ENCODE data around the gene SH3PXD2B. TPM values are rescaled to one million over a fixed set of nuclear protein-coding genes. Genes with fewer than 3 reads are reported as not detected.
A peak's percentile ranks its signal among the peaks of the same experiment; 100 is the strongest.
"Not testable (repeated sequence)": the region's sequence is repeated elsewhere in the genome, so short reads cannot be mapped to it uniquely, and the experiment has no call there.

SH3PXD2B gene
- polyA plus RNA-seq, 1 donor: 11.0 TPM

DNA sequence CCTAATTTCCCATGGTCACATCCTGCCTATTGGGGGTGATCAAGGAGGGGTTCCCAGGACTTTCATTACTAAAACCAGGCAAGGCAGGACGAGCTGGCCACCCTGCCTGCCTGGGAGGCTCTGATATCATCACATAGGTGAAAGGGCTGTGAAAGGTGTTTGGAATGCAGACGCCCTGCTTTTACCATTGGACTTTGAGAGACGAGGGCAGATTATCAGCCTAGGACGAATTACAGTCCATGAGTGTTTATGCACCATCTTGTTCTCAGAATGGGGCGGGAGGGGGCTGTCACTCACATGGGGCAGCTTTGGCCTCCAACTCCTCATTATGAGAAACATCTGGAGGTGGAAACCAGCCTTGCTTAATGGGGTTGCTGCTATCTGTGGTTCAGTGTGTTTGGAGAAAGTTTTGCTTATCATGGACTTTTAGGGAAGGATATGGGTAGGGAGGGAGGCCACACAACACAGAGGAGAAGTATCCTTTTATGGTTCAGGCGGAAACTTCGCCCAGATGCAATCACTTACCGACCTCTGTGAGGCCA, 101.0 kb downstream of the SH3PXD2B start:
- no CpG with 5 or more reads among the region's 8 CpGs for WGBS (ENCODE audit: insufficient coverage, low lambda C conversion rate)
- Histone ChIP-seq H3K9me3 (ENCODE audit: control insufficient read depth, low read depth, low read length) (no peaks in the 10 kb centered on the region), H3K4me1 (ENCODE audit: control insufficient read depth, insufficient read depth, low read length) (no peaks in the 10 kb centered on the region), H3K36me3 (ENCODE audit: control insufficient read depth, insufficient read depth, low read length) (peaks cover 51% of the 10 kb centered on the region), H3K4me3 (ENCODE audit: low read length) (no peak overlapping the region), H3K27ac (ENCODE audit: low read length) (no peak overlapping the region), H3K27me3 (ENCODE audit: control insufficient read depth, insufficient read depth, low read length) (no peaks in the 10 kb centered on the region)
- peak in 1 of 2 donors; percentile 34 for DNase-seq

- not testable (repeated sequence) for DNase-seq; H3K9me3 ChIP-seq (ENCODE audit: control insufficient read depth, low read depth, low read length); H3K4me3 ChIP-seq (ENCODE audit: low read length); H3K4me1 ChIP-seq (ENCODE audit: control insufficient read depth, insufficient read depth, low read length); H3K27ac ChIP-seq (ENCODE audit: low read length); H3K27me3 ChIP-seq (ENCODE audit: control insufficient read depth, insufficient read depth, low read length)
- peaks cover 51% of the 10 kb centered on the region for H3K36me3 ChIP-seq (ENCODE audit: control insufficient read depth, insufficient read depth, low read length)
- WGBS (ENCODE audit: insufficient coverage, low lambda C conversion rate): 100% methylated on average over 3 of the region's 7 CpGs
Observed at GRCh38 chr5:172352526-172352925, 101.8 kb downstream of the SH3PXD2B start.

DNA sequence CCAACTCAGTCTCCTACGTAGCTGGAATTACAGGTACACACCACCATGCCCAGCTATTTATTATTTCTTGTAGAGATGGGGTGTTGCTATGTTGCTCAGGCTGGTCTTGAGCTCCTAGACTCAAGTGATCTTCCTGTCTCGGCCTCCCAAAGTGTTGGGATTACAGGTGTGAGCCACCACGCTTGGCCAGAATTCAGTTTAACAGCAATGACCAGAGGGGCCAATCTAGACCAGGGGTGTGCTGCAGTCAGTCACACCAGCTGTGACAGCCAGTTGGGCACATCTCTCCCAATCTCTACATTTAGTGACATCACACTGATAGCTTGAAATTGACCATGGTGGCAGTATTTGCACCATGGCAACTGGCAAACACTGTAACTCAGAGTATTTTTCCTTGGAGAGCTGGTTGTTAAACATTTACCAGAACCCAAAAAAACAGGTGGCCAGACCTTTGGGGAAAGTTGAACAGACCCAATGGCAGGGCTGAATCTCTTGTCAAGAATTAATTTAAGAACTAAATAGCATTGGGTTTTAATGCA, 103.0 kb downstream of the SH3PXD2B start:
- H3K27me3 ChIP-seq (ENCODE audit: control insufficient read depth, insufficient read depth, low read length): no peaks in the 10 kb centered on the region
- peaks cover 53% of the 10 kb centered on the region for H3K36me3 ChIP-seq (ENCODE audit: control insufficient read depth, insufficient read depth, low read length)
- no peak overlapping the region for H3K27ac ChIP-seq (ENCODE audit: low read length)
- H3K4me1 ChIP-seq (ENCODE audit: control insufficient read depth, insufficient read depth, low read length): no peaks in the 10 kb centered on the region
- DNase-seq: no peak
- no peak overlapping the region for H3K4me3 ChIP-seq (ENCODE audit: low read length)
- no CpG with 5 or more reads among the region's 3 CpGs for WGBS (ENCODE audit: insufficient coverage, low lambda C conversion rate)
- no peaks in the 10 kb centered on the region for H3K9me3 ChIP-seq (ENCODE audit: control insufficient read depth, low read depth, low read length)

GRCh38 chr5:172350212-172351181, 103.8 kb downstream of the SH3PXD2B start:
- H3K9me3 ChIP-seq (ENCODE audit: control insufficient read depth, low read depth, low read length): no peaks in the 10 kb centered on the region
- no peaks in the 10 kb centered on the region for H3K27me3 ChIP-seq (ENCODE audit: control insufficient read depth, insufficient read depth, low read length)
- no peak overlapping the region for H3K27ac ChIP-seq (ENCODE audit: low read length)
- peaks cover 60% of the 10 kb centered on the region for H3K36me3 ChIP-seq (ENCODE audit: control insufficient read depth, insufficient read depth, low read length)
- WGBS (ENCODE audit: insufficient coverage, low lambda C conversion rate): no CpG with 5 or more reads among the region's 26 CpGs
- DNase-seq: no peak
- no peaks in the 10 kb centered on the region for H3K4me1 ChIP-seq (ENCODE audit: control insufficient read depth, insufficient read depth, low read length)
- H3K4me3 ChIP-seq (ENCODE audit: low read length): no peak overlapping the region

- H3K4me3 ChIP-seq (ENCODE audit: low read length); DNase-seq; H3K4me1 ChIP-seq (ENCODE audit: control insufficient read depth, insufficient read depth, low read length); H3K9me3 ChIP-seq (ENCODE audit: control insufficient read depth, low read depth, low read length); H3K27ac ChIP-seq (ENCODE audit: low read length); H3K27me3 ChIP-seq (ENCODE audit: control insufficient read depth, insufficient read depth, low read length): not testable (repeated sequence)
- no CpG with 5 or more reads among the region's 5 CpGs for WGBS (ENCODE audit: insufficient coverage, low lambda C conversion rate)
- peaks cover 50% of the 10 kb centered on the region for H3K36me3 ChIP-seq (ENCODE audit: control insufficient read depth, insufficient read depth, low read length)
Observed at GRCh38 chr5:172348733-172349132, 105.6 kb downstream of the SH3PXD2B start.

DNA sequence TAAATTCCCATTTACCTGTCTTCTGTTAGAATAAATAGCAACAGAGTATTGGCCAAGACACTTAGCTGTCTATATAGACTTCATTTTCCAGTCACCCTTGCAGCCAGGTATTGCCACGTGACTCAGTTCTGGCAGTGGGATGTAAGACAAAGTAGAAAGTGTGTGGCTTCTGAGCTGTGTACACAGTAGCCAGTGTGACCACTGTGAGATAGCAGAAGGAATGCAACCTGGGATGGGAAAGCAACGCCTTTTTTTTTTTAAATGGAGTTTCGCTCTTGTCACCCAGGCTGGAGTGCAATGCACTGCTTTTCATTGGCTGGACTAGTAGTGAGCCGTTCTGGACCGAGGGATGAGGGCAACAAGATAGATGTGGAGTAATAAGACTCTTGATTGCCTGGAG, 106.2 kb downstream of the SH3PXD2B start:
- no CpG with 5 or more reads among the region's 5 CpGs for WGBS (ENCODE audit: insufficient coverage, low lambda C conversion rate)
- Histone ChIP-seq H3K36me3 (ENCODE audit: control insufficient read depth, insufficient read depth, low read length) (peaks cover 44% of the 10 kb centered on the region), H3K27me3 (ENCODE audit: control insufficient read depth, insufficient read depth, low read length) (no peaks in the 10 kb centered on the region), H3K27ac (ENCODE audit: low read length) (no peak overlapping the region), H3K4me1 (ENCODE audit: control insufficient read depth, insufficient read depth, low read length) (no peaks in the 10 kb centered on the region), H3K9me3 (ENCODE audit: control insufficient read depth, low read depth, low read length) (no peaks in the 10 kb centered on the region), H3K4me3 (ENCODE audit: low read length) (no peak overlapping the region)
- DNase-seq: no peak

DNA sequence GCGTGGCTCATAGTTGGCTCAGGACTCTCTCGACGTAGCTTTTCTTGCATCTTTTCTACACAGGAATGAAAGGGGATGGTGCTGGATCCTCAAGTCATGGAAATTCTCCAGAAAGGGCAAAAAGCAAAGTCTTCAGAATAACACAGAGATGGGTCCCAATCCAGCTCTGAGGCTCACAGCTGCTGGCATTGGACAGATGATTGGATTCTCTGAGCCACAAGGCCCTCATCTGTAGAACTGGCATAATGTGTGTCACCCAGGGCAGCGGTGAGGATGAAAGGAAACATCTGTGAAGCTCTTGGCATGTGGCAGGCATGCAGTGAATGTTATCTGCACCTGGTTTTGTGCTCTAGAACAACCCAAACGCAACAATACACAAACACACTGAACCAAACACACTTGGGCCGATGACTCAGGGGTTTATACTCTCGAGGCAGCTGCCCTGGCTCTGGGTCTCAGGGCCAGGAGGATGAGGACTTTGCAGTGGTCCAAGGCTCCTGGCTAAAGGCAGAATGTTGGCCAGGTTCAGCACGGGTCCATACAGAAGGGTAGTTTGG, 106.8 kb downstream of the SH3PXD2B start:
- Histone ChIP-seq H3K27me3 (ENCODE audit: control insufficient read depth, insufficient read depth, low read length) (no peaks in the 10 kb centered on the region), H3K27ac (ENCODE audit: low read length) (no peak overlapping the region), H3K4me1 (ENCODE audit: control insufficient read depth, insufficient read depth, low read length) (no peaks in the 10 kb centered on the region), H3K4me3 (ENCODE audit: low read length) (no peak overlapping the region), H3K9me3 (ENCODE audit: control insufficient read depth, low read depth, low read length) (no peaks in the 10 kb centered on the region), H3K36me3 (ENCODE audit: control insufficient read depth, insufficient read depth, low read length) (peaks cover 45% of the 10 kb centered on the region)
- DNase-seq: no peak
- WGBS (ENCODE audit: insufficient coverage, low lambda C conversion rate): no CpG with 5 or more reads among the region's 8 CpGs

GRCh38 chr5:172345881-172346280, 108.4 kb downstream of the SH3PXD2B start:
- Histone ChIP-seq H3K4me3 (ENCODE audit: low read length) (no peak overlapping the region), H3K9me3 (ENCODE audit: control insufficient read depth, low read depth, low read length) (no peaks in the 10 kb centered on the region), H3K27ac (ENCODE audit: low read length) (no peak overlapping the region), H3K4me1 (ENCODE audit: control insufficient read depth, insufficient read depth, low read length) (no peaks in the 10 kb centered on the region), H3K36me3 (ENCODE audit: control insufficient read depth, insufficient read depth, low read length) (peaks cover 52% of the 10 kb centered on the region), H3K27me3 (ENCODE audit: control insufficient read depth, insufficient read depth, low read length) (no peaks in the 10 kb centered on the region)
- DNase-seq: no peak
- no CpG with 5 or more reads among the region's 11 CpGs for WGBS (ENCODE audit: insufficient coverage, low lambda C conversion rate)

- H3K27me3 ChIP-seq (ENCODE audit: control insufficient read depth, insufficient read depth, low read length): no peaks in the 10 kb centered on the region
- peaks cover 52% of the 10 kb centered on the region for H3K36me3 ChIP-seq (ENCODE audit: control insufficient read depth, insufficient read depth, low read length)
- no peaks in the 10 kb centered on the region for H3K9me3 ChIP-seq (ENCODE audit: control insufficient read depth, low read depth, low read length)
- no peak overlapping the region for H3K4me3 ChIP-seq (ENCODE audit: low read length)
- no CpG with 5 or more reads among the region's 3 CpGs for WGBS (ENCODE audit: insufficient coverage, low lambda C conversion rate)
- no peak for DNase-seq
- no peak overlapping the region for H3K27ac ChIP-seq (ENCODE audit: low read length)
- H3K4me1 ChIP-seq (ENCODE audit: control insufficient read depth, insufficient read depth, low read length): no peaks in the 10 kb centered on the region
Observed at GRCh38 chr5:172344855-172345409, 109.4 kb downstream of the SH3PXD2B start.

DNA sequence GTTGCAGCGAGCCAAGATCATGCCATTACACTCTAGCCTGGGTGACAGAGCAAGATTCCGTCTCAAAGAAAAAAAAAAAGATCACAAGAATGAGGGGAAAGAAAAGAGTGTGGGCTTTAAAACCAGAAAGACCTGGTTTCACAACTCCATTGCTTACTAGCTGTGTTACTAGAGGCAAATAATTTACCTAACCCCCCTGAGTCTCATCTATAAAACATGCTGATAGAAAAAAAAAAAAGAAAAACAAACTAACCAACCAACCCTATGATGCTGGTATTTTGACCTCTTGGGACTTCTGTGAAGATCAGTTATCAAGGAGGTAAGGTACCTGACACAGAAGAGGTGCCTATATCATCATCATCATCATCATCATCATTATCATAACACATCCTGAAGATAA, 110.6 kb downstream of the SH3PXD2B start:
- Histone ChIP-seq H3K4me3 (ENCODE audit: low read length) (no peak overlapping the region), H3K27ac (ENCODE audit: low read length) (no peak overlapping the region), H3K36me3 (ENCODE audit: control insufficient read depth, insufficient read depth, low read length) (peaks cover 54% of the 10 kb centered on the region), H3K4me1 (ENCODE audit: control insufficient read depth, insufficient read depth, low read length) (no peaks in the 10 kb centered on the region), H3K9me3 (ENCODE audit: control insufficient read depth, low read depth, low read length) (no peaks in the 10 kb centered on the region), H3K27me3 (ENCODE audit: control insufficient read depth, insufficient read depth, low read length) (no peaks in the 10 kb centered on the region)
- WGBS (ENCODE audit: insufficient coverage, low lambda C conversion rate): no CpG with 5 or more reads among the region's 2 CpGs
- no peak for DNase-seq

Measured in large intestine (tissue), 3 donors.